A549 (cell line): Measurements from ENCODE around the gene KIF16B. TPM values are rescaled to one million over a fixed set of nuclear protein-coding genes. Genes with fewer than 3 reads are reported as not detected.

Source experiments
- ATAC-seq, 2 experiments: fragments of 200-7000 bp in 1 of 2; fragments of >200 bp in 1 of 2; cut with Nextera tagmentation in 1 of 2; cut with Tn5 transposase in 1 of 2; 3 replicates each; pipeline versions ENCODE4 v1.8.0 to v1.9.1; 2018 to 2020; ENCODE audit warnings: mild to moderate bottlenecking in 1 of 2, moderate library complexity in 1 of 2
- CTCF ChIA-PET: fragments of 300-600 bp; sonication (Branson Sonifier 250); formaldehyde crosslinking; extraction: SDS; loops from one replicate; lab custom pipeline; 2021; ENCODE audit warnings: antibody characterized with exemption, inconsistent platforms; lab: Yijun Ruan, JAX
- POLR2A ChIA-PET: fragments of 350-600 bp; formaldehyde crosslinking; extraction: SDS; loops from one replicate; lab custom pipeline; 2021; ENCODE audit warnings: antibody characterized with exemption, inconsistent platforms; lab: Yijun Ruan, JAX
- DNase-seq, 2 experiments: peaks; one replicate each; pipeline versions ENCODE4 v3.0.0 to v3.0.0-alpha.2; 2011 to 2016; ENCODE audit warnings: low read depth in 1 of 2, low spot score in 1 of 2
- FAIRE-seq: peaks from 2 replicates; lab custom pipeline; 2011; peaks lifted over from hg19 to GRCh38; lab: Jason Lieb, UNC
- H3K27ac ChIP-seq, 2 experiments: fragments of >200 bp; sonication (Bioruptor Twin); formaldehyde crosslinking; 3 replicates each; pipeline ENCODE4 v1.5.1; 2016 to 2017
- H3K4me1 ChIP-seq: fragments of >200 bp; sonication (Bioruptor Twin); formaldehyde crosslinking; 3 replicates; pipeline ENCODE4 v1.6.1; 2016
- H3K4me2 ChIP-seq: fragments of >200 bp; sonication (Bioruptor Twin); formaldehyde crosslinking; 3 replicates; pipeline ENCODE4 v1.6.1; 2016
- H3K4me3 ChIP-seq: fragments of >200 bp; sonication (Bioruptor Twin); formaldehyde crosslinking; 3 replicates; pipeline ENCODE4 v1.5.1; 2016
- H3K9me3 ChIP-seq: fragments of >200 bp; sonication (Bioruptor Twin); formaldehyde crosslinking; 3 replicates; pipeline ENCODE4 v1.6.1; 2016
- ATOH8 ChIP-seq: fragments of 250-450 bp; sonication (Bioruptor Pico); IDR thresholded peaks from 2 replicates; pipeline ENCODE4 v1.5.0; 2020; ENCODE audit warnings: low read depth, mild to moderate bottlenecking, moderate library complexity
- BHLHE40 ChIP-seq: IDR thresholded peaks from 2 replicates; pipeline ENCODE4 v1.6.1; 2012; ENCODE audit warnings: low read depth, low read length, inconsistent platforms
- CBX8 ChIP-seq: fragments of 200-600 bp; sonication (generic); IDR thresholded peaks from 2 replicates; pipeline ENCODE4 v1.6.1; 2016
- EHMT2 ChIP-seq: fragments of 200-600 bp; sonication (generic); IDR thresholded peaks from 2 replicates; pipeline ENCODE4 v1.6.1; 2016; ENCODE audit warnings: antibody characterized with exemption, low read depth, mild to moderate bottlenecking, moderate library complexity
- ELK1 ChIP-seq: fragments of 150-350 bp; IDR thresholded peaks from 2 replicates; pipeline ENCODE4 v1.6.1; 2014; ENCODE audit warnings: low read depth, mild to moderate bottlenecking, low read length
- ESRRA ChIP-seq: fragments of 150-350 bp; IDR thresholded peaks from 2 replicates; pipeline ENCODE4 v1.6.1; 2014; ENCODE audit warnings: mild to moderate bottlenecking, low read length, borderline replicate concordance
- FOSL2 ChIP-seq, 2 experiments: fragments of 450-650 bp in 1 of 2; fragments of >200 bp in 1 of 2; sonication (Bioruptor Twin) in 1 of 2; formaldehyde crosslinking; IDR thresholded peaks; 2 replicates each; pipeline versions ENCODE4 v1.5.0 to v1.6.1; 2016 to 2020; ENCODE audit warnings: mild to moderate bottlenecking in 1 of 2, moderate library complexity in 1 of 2
- FOXS1 ChIP-seq: fragments of 250-450 bp; sonication (Bioruptor Pico); IDR thresholded peaks from 2 replicates; pipeline ENCODE4 v1.5.0; 2020; ENCODE audit warnings: mild to moderate bottlenecking, moderate library complexity
- GATA3 ChIP-seq: IDR thresholded peaks from 2 replicates; pipeline ENCODE4 v1.6.1; 2012; ENCODE audit warnings: borderline replicate concordance
- HMGXB4 ChIP-seq: fragments of 250-450 bp; sonication (Bioruptor Pico); IDR thresholded peaks from 2 replicates; pipeline ENCODE4 v1.5.0; 2021; ENCODE audit warnings: mild to moderate bottlenecking, moderate library complexity, borderline replicate concordance
- MAZ ChIP-seq: fragments of 150-350 bp; IDR thresholded peaks from 2 replicates; pipeline ENCODE4 v1.6.1; 2014; ENCODE audit warnings: antibody characterized with exemption, low read depth, low read length, borderline replicate concordance
- MYC ChIP-seq: IDR thresholded peaks from 2 replicates; pipeline ENCODE4 v1.6.1; 2012; ENCODE audit warnings: mild to moderate bottlenecking, inconsistent platforms, low read length, improper control_type of control experiment, borderline replicate concordance
- PBX3 ChIP-seq: IDR thresholded peaks from 2 replicates; pipeline ENCODE4 v1.6.1; 2012
- POLR2A ChIP-seq: IDR thresholded peaks from 2 replicates; pipeline ENCODE4 v1.6.1; 2012; ENCODE audit warnings: mild to moderate bottlenecking, low read length
- POLR2AphosphoS2 ChIP-seq: conservative IDR thresholded peaks from 2 replicates; pipeline ENCODE4 v1.6.1; 2012; ENCODE audit warnings: low read length, improper control_type of control experiment, inconsistent platforms
- RAD21 ChIP-seq, 2 experiments: fragments of >200 bp in 1 of 2; sonication (Bioruptor Twin) in 1 of 2; formaldehyde crosslinking in 1 of 2; IDR thresholded peaks in 1 of 2; conservative IDR thresholded peaks in 1 of 2; 2 replicates in 1 of 2; 3 replicates in 1 of 2; pipeline ENCODE4 v1.6.1; 2012 to 2018; ENCODE audit warnings: inconsistent platforms in 1 of 2
- RNF2 ChIP-seq: fragments of 200-600 bp; sonication (generic); IDR thresholded peaks from 2 replicates; pipeline ENCODE4 v1.6.1; 2016; ENCODE audit warnings: low read depth, mild to moderate bottlenecking, antibody characterized with exemption, moderate library complexity, borderline replicate concordance
- SREBF2 ChIP-seq: fragments of 450-650 bp; IDR thresholded peaks from 2 replicates; pipeline ENCODE4 v1.6.1; 2014; ENCODE audit warnings: mild to moderate bottlenecking, moderate library complexity
- TFCP2L1 ChIP-seq: fragments of 250-450 bp; sonication (Bioruptor Pico); IDR thresholded peaks from 2 replicates; pipeline ENCODE4 v1.5.0; 2021; ENCODE audit warnings: mild to moderate bottlenecking
- TP53 ChIP-seq: fragments of 250-450 bp; sonication (Bioruptor Pico); IDR thresholded peaks from 2 replicates; pipeline ENCODE4 v1.5.0; 2021; ENCODE audit warnings: mild to moderate bottlenecking, moderate library complexity
- ZFP36 ChIP-seq: fragments of 450-650 bp; IDR thresholded peaks from 2 replicates; pipeline ENCODE4 v1.6.1; 2014; ENCODE audit warnings: borderline replicate concordance; ENCODE audit not compliant: partially characterized antibody
- ZSCAN20 ChIP-seq: fragments of 250-450 bp; sonication (Bioruptor Pico); IDR thresholded peaks from 2 replicates; pipeline ENCODE4 v1.8.0; 2022; ENCODE audit warnings: mild to moderate bottlenecking, moderate library complexity
- WGBS: methylation state at CpG from one replicate; pipeline ENCODE4 v1.1.6; 2017; ENCODE audit errors: missing lambda C conversion rate; 5-methylcytosine and 5-hydroxymethylcytosine counted together
- polyA plus RNA-seq, 4 experiments: library from polyadenylated mRNA; depleted of rRNA in 3 of 4; stranded (reverse); fragments of >200 nt; fragmentation: RNase III in 1 of 4; extraction: RNeasy Plus Mini Kit Qiagen cat#74134 plus additional on column Dnase treatment in 1 of 4; gene quantifications; 2 replicates in 3 of 4; 3 replicates in 1 of 4; pipeline ENCODE4 v1.2.3, GENCODE V29; 2011 to 2017

KIF16B gene
- polyA plus RNA-seq, 2 of the 4 experiments (the other 2 are of a cell fraction): 14.1 to 23.3 TPM

- FAIRE-seq: no peak
- DNase-seq: no peak
- Histone ChIP-seq H3K4me1 (peaks cover 13% of the 10 kb centered on the region), H3K9me3 (no peaks in the 10 kb centered on the region), H3K4me3 (no peak overlapping the region), H3K27ac (no peak overlapping the region; a peak in 1 of 6 replicates), H3K4me2 (no peak overlapping the region)
- ChIA-PET CTCF (interaction anchor here (1.0 kb wide), 2 partner anchors 9 to 11 kb away, joined by 3 read pairs; no protein-coding TSS in a partner anchor), POLR2A (no interaction called here)
- WGBS: 53% methylated on average over 2 of the region's 2 CpGs
- ATAC-seq: no peak
- TF ChIP-seq HMGXB4 (CRISPR knock-in tag): no peak
- no peak for TF ChIP-seq POLR2AphosphoS2
- no peak for TF ChIP-seq GATA3
- TF ChIP-seq EHMT2: no peak
- no peak for TF ChIP-seq RAD21 (conservative IDR thresholded peaks at IDR 0.05 in 1 of 2, IDR thresholded peaks at IDR 0.05 in 1 of 2)
- no peak for TF ChIP-seq ELK1
- no peak for TF ChIP-seq ZFP36
- no peak for TF ChIP-seq FOXS1 (CRISPR knock-in tag)
- no peak for TF ChIP-seq ZSCAN20 (CRISPR knock-in tag)
- TF ChIP-seq TP53 (CRISPR knock-in tag): no peak
- no peak for TF ChIP-seq ESRRA
- TF ChIP-seq BHLHE40: no peak
- no peak for TF ChIP-seq RNF2
These were observed 285.5 kb downstream of the KIF16B start for GRCh38 chr20:16287776-16288175.

- no peak overlapping the region for H3K4me2 ChIP-seq
- peaks cover 1% of the 10 kb centered on the region; the same call in 2 of the 3 replicates for H3K4me1 ChIP-seq
- ATAC-seq (no peak), DNase-seq (no peak)
- no peak overlapping the region for H3K4me3 ChIP-seq
- no peak overlapping the region for H3K27ac ChIP-seq
- 56% methylated on average over 4 of the region's 4 CpGs for WGBS
- TF ChIP-seq FOSL2 (IDR thresholded peaks at IDR 0.05) (no peak), FOSL2 (CRISPR knock-in tag; IDR thresholded peaks at IDR 0.05) (no peak), POLR2A (no peak), CBX8 (no peak), PBX3 (no peak), BHLHE40 (no peak), MYC (no peak), SREBF2 (no peak), ATOH8 (no peak), MAZ (no peak), TFCP2L1 (no peak)
- TF ChIP-seq, all 56 proteins: peak for 0
- CTCF ChIA-PET: interaction anchor here (1.0 kb wide), 1 partner anchor 10 kb away, joined by 3 read pairs; no protein-coding TSS in a partner anchor
- H3K9me3 ChIP-seq: no peaks in the 10 kb centered on the region
- FAIRE-seq: no peak
- POLR2A ChIA-PET: no interaction called here
These were observed 286.6 kb downstream of the KIF16B start for GRCh38 chr20:16286601-16287000.
